ENCODE results near the gene KCNJ15.

DNA sequence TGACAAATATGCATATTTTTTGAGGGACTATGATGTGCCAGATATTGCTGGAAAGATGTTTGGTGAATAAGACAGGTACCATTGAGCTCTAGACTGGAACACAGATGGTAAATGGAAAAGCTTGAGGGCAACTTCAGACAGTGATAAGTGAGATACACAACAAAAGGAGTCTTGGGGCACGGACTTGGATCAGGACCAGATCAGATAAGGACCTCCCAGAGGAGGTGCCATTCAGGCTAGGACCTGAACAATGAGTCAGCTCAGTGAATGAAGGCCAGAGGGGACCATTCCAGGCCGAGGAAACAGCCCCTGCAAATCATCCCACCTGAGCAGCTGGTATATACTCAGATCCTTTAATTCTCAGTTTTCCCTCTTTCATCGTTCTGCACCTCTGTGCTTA lies 1.8 kb upstream of the KCNJ15 start:
- TF ChIP-seq EZH2 (IDR thresholded peaks at IDR 0.05; ENCODE audit: borderline replicate concordance, control insufficient read depth, low read depth, low read length) = no peak
- TF ChIP-seq, protein P1, sequence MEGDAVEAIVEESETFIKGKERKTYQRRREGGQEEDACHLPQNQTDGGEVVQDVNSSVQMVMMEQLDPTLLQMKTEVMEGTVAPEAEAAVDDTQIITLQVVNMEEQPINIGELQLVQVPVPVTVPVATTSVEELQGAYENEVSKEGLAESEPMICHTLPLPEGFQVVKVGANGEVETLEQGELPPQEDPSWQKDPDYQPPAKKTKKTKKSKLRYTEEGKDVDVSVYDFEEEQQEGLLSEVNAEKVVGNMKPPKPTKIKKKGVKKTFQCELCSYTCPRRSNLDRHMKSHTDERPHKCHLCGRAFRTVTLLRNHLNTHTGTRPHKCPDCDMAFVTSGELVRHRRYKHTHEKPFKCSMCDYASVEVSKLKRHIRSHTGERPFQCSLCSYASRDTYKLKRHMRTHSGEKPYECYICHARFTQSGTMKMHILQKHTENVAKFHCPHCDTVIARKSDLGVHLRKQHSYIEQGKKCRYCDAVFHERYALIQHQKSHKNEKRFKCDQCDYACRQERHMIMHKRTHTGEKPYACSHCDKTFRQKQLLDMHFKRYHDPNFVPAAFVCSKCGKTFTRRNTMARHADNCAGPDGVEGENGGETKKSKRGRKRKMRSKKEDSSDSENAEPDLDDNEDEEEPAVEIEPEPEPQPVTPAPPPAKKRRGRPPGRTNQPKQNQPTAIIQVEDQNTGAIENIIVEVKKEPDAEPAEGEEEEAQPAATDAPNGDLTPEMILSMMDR (IDR thresholded peaks at IDR 0.05 in 2 of 3, conservative IDR thresholded peaks at IDR 0.05 in 1 of 3; ENCODE audit: control insufficient read depth in 2 of 3, extremely low read depth in 1 of 3, insufficient read depth in 1 of 3, low read depth in 3 of 3, low read length in 3 of 3) = no peak

Data from GM12878 (cell line).